GM20000 (cell line): ENCODE results near the gene MCAM.

Experiments used
- DNase-seq: peaks from one replicate; pipeline ENCODE4 v3.0.0; 2012; ENCODE audit warnings: low spot score
- TF ChIP-seq, protein P1 (sequence below): IDR thresholded peaks from 2 replicates; pipeline ENCODE4 v1.5.1; 2012; ENCODE audit warnings: mild to moderate bottlenecking, control low read depth; ENCODE audit errors: extremely low read depth, missing control alignments

Gene MCAM

GRCh38 chr11:119263352-119263940 lies 53.5 kb downstream of the MCAM start:
- peak; percentile 23 for DNase-seq

DNA sequence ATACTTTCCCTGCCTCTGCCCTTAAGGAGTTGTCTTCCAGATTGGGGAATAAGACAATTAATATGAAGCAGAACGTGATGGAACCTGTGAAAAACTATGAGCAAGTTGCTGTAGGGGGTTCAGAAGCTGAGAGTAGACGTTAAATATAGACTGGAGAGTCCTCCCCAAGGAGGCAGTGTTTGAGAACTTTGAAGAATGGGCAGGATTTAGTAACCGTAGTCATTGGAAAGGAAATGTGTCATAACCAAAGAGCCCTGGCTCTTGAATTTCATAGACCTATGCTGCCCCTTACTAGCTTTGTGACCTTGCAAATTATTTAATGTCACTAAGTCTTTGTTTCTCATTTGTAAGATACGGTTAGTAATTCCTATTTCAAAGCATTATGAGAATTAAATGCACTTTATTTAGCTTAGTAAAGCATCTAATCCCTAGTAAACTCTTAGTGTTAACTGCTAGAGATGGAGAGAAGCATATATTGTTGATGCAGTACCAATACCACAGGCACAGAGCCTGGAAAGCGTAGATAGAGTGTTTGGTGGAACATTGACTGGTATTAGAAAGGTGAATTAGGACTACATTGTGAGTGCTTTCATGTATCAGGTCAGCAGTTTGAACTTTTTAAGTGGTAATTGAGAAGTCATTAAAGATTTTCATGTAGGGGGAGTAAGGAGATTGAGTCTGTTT lies 54.1 kb downstream of the MCAM start:
- TF ChIP-seq, protein P1, sequence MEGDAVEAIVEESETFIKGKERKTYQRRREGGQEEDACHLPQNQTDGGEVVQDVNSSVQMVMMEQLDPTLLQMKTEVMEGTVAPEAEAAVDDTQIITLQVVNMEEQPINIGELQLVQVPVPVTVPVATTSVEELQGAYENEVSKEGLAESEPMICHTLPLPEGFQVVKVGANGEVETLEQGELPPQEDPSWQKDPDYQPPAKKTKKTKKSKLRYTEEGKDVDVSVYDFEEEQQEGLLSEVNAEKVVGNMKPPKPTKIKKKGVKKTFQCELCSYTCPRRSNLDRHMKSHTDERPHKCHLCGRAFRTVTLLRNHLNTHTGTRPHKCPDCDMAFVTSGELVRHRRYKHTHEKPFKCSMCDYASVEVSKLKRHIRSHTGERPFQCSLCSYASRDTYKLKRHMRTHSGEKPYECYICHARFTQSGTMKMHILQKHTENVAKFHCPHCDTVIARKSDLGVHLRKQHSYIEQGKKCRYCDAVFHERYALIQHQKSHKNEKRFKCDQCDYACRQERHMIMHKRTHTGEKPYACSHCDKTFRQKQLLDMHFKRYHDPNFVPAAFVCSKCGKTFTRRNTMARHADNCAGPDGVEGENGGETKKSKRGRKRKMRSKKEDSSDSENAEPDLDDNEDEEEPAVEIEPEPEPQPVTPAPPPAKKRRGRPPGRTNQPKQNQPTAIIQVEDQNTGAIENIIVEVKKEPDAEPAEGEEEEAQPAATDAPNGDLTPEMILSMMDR, result no peak
- DNase-seq, result peak; percentile 39

More at GRCh38 chr11:119263352-119263940, 53.5 kb downstream of the MCAM start:
- TF ChIP-seq, protein P1, result no peak

- TF ChIP-seq, protein P1, result no peak
Measured at GRCh38 chr11:119258983-119259382, 57.9 kb downstream of the MCAM start.

More at GRCh38 chr11:119258983-119259382, 57.9 kb downstream of the MCAM start:
- DNase-seq, result no peak
